ENCODE results near the gene AOAH. TPM values are rescaled to one million over a fixed set of nuclear protein-coding genes. Genes with fewer than 3 reads are reported as not detected.

AOAH gene
- total and polyA plus RNA-seq, 2 of the 4 experiments (the other 2 are of a cell fraction), result not detected

GRCh38 chr7:36633377-36633776, 90.9 kb downstream of the AOAH start:
- Histone ChIP-seq H3K23ac (ENCODE audit: low read depth, low read length) (no peak overlapping the region), H3K4ac (ENCODE audit: low read depth, low read length) (no peak overlapping the region), H2BK20ac (ENCODE audit: low read depth, low read length) (no peak overlapping the region), H2AFZ (replicated peaks; ENCODE audit: low read length, poor library complexity) (no peak overlapping the region), H4K91ac (ENCODE audit: insufficient read depth, low read depth, low read length) (no peak overlapping the region), H3K56ac (ENCODE audit: extremely low read depth, insufficient read depth, low read length) (no peak overlapping the region), H2AK5ac (ENCODE audit: low read depth, low read length) (no peak overlapping the region), H3K14ac (replicated peaks; ENCODE audit: low read depth, low read length) (no peak overlapping the region), H3K4me2 (ENCODE audit: low read depth, low read length) (no peak overlapping the region), H3K9me3 (ENCODE audit: control insufficient read depth, insufficient read depth, low read length) (no peaks in the 10 kb centered on the region), H4K20me1 (ENCODE audit: insufficient read depth, low read length) (no peaks in the 10 kb centered on the region), H3K18ac (ENCODE audit: low read depth, low read length) (no peak overlapping the region), H3K36me3 (ENCODE audit: control insufficient read depth, insufficient read depth, low read length) (no peaks in the 10 kb centered on the region), H3K4me3 (ENCODE audit: insufficient read depth, low read depth, low read length) (no peak overlapping the region), H4K5ac (ENCODE audit: low read depth, low read length) (no peak overlapping the region), H2AK9ac (replicated peaks; ENCODE audit: low read depth, low read length, poor library complexity) (no peak overlapping the region), H3K9me1 (ENCODE audit: insufficient read depth, low read length) (no peaks in the 10 kb centered on the region), H4K8ac (ENCODE audit: low read depth in 2 of 2, low read length in 2 of 2) (no peak overlapping the region), H2BK5ac (ENCODE audit: low read depth, low read length, poor library complexity, severe bottlenecking) (no peak overlapping the region), H3K27me3 (ENCODE audit: control insufficient read depth, insufficient read depth, low read length) (peaks cover 31% of the 10 kb centered on the region), H2BK120ac (ENCODE audit: low read depth, low read length) (no peak overlapping the region), H3K4me1 (ENCODE audit: control insufficient read depth, insufficient read depth, low read length) (no peaks in the 10 kb centered on the region), H2BK15ac (ENCODE audit: low read depth, low read length) (no peak overlapping the region), H3K27ac (ENCODE audit: insufficient read depth, low read length) (no peak overlapping the region), H3K79me1 (ENCODE audit: low read depth in 1 of 2, low read length in 2 of 2) (no peaks in the 10 kb centered on the region), H3K9ac (ENCODE audit: low read depth, low read length) (no peak overlapping the region)
- in situ Hi-C loops (cut with MboI; ENCODE audit: low sequenced_read_pairs) (no loop called here), intact Hi-C loops (cut with micrococcal nuclease) (no loop called here), dilution Hi-C loops (cut with HindIII; ENCODE audit: low sequenced_read_pairs, unreplicated experiment) (no loop called here)
- BruUV-seq (replicated peaks), result no TSS peak
- 60% methylated on average over 4 of the region's 9 CpGs; no CpG with 5 or more reads in 1 of the 2 experiments for WGBS, 2 experiments (ENCODE audit: extremely low coverage in 2 of 2, insufficient read length in 1 of 2)
- no peak for ATAC-seq (ENCODE audit: low read depth)
- ChIA-PET CTCF (no interaction called here), POLR2A (ENCODE audit: unreplicated experiment) (no interaction called here)
- TF ChIP-seq POLR2A (IDR thresholded peaks at IDR 0.05; ENCODE audit: low read depth, low read length), result no peak
- TF ChIP-seq MXI1 (IDR thresholded peaks at IDR 0.05; ENCODE audit: borderline replicate concordance, low read depth, low read length), result no peak
- TF ChIP-seq FOS (IDR thresholded peaks at IDR 0.05; ENCODE audit: low read depth, low read length), result no peak
- no peak for TF ChIP-seq SMC3 (IDR thresholded peaks at IDR 0.05; ENCODE audit: low read depth, low read length)
- TF ChIP-seq BHLHE40 (IDR thresholded peaks at IDR 0.05; ENCODE audit: low read depth, low read length), result no peak
- no peak for TF ChIP-seq NFE2L2 (IDR thresholded peaks at IDR 0.05; ENCODE audit: low read depth, low read length)
- TF ChIP-seq MAZ (IDR thresholded peaks at IDR 0.05; ENCODE audit: borderline replicate concordance, low read depth, low read length), result no peak
- TF ChIP-seq USF2 (IDR thresholded peaks at IDR 0.05; ENCODE audit: low read depth, low read length), result no peak
- no peak for TF ChIP-seq ELK1 (IDR thresholded peaks at IDR 0.05; ENCODE audit: borderline replicate concordance, low read depth, low read length)
- TF ChIP-seq CHD1 (IDR thresholded peaks at IDR 0.05; ENCODE audit: low read depth, low read length), result no peak
- TF ChIP-seq RFX5 (IDR thresholded peaks at IDR 0.05; ENCODE audit: low read depth, low read length), result no peak
- TF ChIP-seq MAFK (IDR thresholded peaks at IDR 0.05; ENCODE audit: low read depth, low read length), result no peak
- no peak for DNase-seq

All from IMR-90 (cell line).